WI38 (cell line): ENCODE data around the gene MAFB.

Experiments
- H3K4me3 ChIP-seq: 2 replicates; pipeline ENCODE4 v1.5.1; 2011; ENCODE audit warnings: low read depth, mild to moderate bottlenecking, control low read depth, low read length
- CTCF ChIP-seq: IDR thresholded peaks from 2 replicates; pipeline ENCODE4 v1.5.1; 2012; ENCODE audit warnings: low read depth, mild to moderate bottlenecking, control low read depth, low read length

MAFB gene

GRCh38 chr20:40644863-40645262 lies 44.2 kb downstream of the MAFB start:
- no peak overlapping the region for H3K4me3 ChIP-seq
- no peak for TF ChIP-seq CTCF

GRCh38 chr20:40643891-40644290 lies 45.1 kb downstream of the MAFB start:
- no peak for TF ChIP-seq CTCF
- no peak overlapping the region for H3K4me3 ChIP-seq

GRCh38 chr20:40641809-40642208 lies 47.2 kb downstream of the MAFB start:
- no peak for TF ChIP-seq CTCF
- no peak overlapping the region for H3K4me3 ChIP-seq

GRCh38 chr20:40641202-40641601 lies 47.8 kb downstream of the MAFB start:
- H3K4me3 ChIP-seq, result no peak overlapping the region
- TF ChIP-seq CTCF, result no peak

- no peak overlapping the region for H3K4me3 ChIP-seq
- no peak for TF ChIP-seq CTCF
Observed at GRCh38 chr20:40640667-40641066, 48.4 kb downstream of the MAFB start.

GRCh38 chr20:40639676-40640355 lies 49.2 kb downstream of the MAFB start:
- H3K4me3 ChIP-seq, result no peak overlapping the region
- TF ChIP-seq CTCF, result no peak

- no peak overlapping the region for H3K4me3 ChIP-seq
- TF ChIP-seq CTCF, result no peak
Observed at GRCh38 chr20:40639132-40639531, 49.9 kb downstream of the MAFB start.
